ENCODE data around the gene STC2.

The STC2 gene

GRCh38 chr5:173311818-173312585 is 16.2 kb downstream of the STC2 start:
- no peak for DNase-seq

- no peak for DNase-seq
Observed at GRCh38 chr5:173310861-173311785, 17.1 kb downstream of the STC2 start.

GRCh38 chr5:173310218-173310769 is 17.9 kb downstream of the STC2 start:
- no peak for DNase-seq

GRCh38 chr5:173309731-173310130 is 18.5 kb downstream of the STC2 start:
- no peak for DNase-seq

- DNase-seq, result no peak
Observed at GRCh38 chr5:173308226-173308625, 20.0 kb downstream of the STC2 start.

GRCh38 chr5:173307695-173308094 is 20.5 kb downstream of the STC2 start:
- DNase-seq, result no peak

GRCh38 chr5:173306695-173307094 is 21.5 kb downstream of the STC2 start:
- no peak for DNase-seq

- no peak for DNase-seq
Observed at GRCh38 chr5:173304591-173304988, 23.6 kb downstream of the STC2 start.

- no peak for DNase-seq
Observed at GRCh38 chr5:173303878-173304590, 24.2 kb downstream of the STC2 start.

GRCh38 chr5:173302546-173303155 is 25.6 kb downstream of the STC2 start:
- DNase-seq, result no peak

- no peak for DNase-seq
Observed at GRCh38 chr5:173301695-173302545, 26.3 kb downstream of the STC2 start.

GRCh38 chr5:173300389-173301047 is 27.7 kb downstream of the STC2 start:
- DNase-seq, result no peak

- no peak for DNase-seq
Observed at GRCh38 chr5:173299820-173300219, 28.4 kb downstream of the STC2 start.

- DNase-seq, result no peak
Observed at GRCh38 chr5:173298213-173298926, 29.8 kb downstream of the STC2 start.

GRCh38 chr5:173297813-173298212 is 30.4 kb downstream of the STC2 start:
- no peak for DNase-seq

- DNase-seq, result no peak
Observed at GRCh38 chr5:173296737-173297676, 31.2 kb downstream of the STC2 start.

GRCh38 chr5:173295796-173296195 is 32.4 kb downstream of the STC2 start:
- no peak for DNase-seq

GRCh38 chr5:173294673-173295320 is 33.4 kb downstream of the STC2 start:
- DNase-seq, result no peak
